Epithelial cell of proximal tubule (primary cell): ENCODE measurements around the gene SDCCAG8. TPM values are rescaled to one million over a fixed set of nuclear protein-coding genes. Genes with fewer than 3 reads are reported as not detected.

ENCODE experiments used
- DNase-seq: peaks from one replicate; pipeline ENCODE4 v3.0.0-alpha.2; 2011; ENCODE audit warnings: low read depth
- H3K4me3 ChIP-seq: 2 replicates; pipeline ENCODE4 v1.5.1; 2011; ENCODE audit warnings: low read depth, mild to moderate bottlenecking, low read length
- total RNA-seq: library from RNA; depleted of rRNA; stranded (reverse); fragments of >200 nt; gene quantifications from 2 replicates; pipeline ENCODE4 v1.2.3, GENCODE V29; 2015
- TF ChIP-seq, protein P1 (sequence below): conservative IDR thresholded peaks from 2 replicates; pipeline ENCODE4 v1.5.1; 2012; ENCODE audit warnings: low read depth, mild to moderate bottlenecking, low read length

Gene SDCCAG8
- total RNA-seq, 1 donor from 2014 or later, result 86.9 TPM

GRCh38 chr1:243474136-243474881 is 218.5 kb downstream of the SDCCAG8 start:
- no peak overlapping the region for H3K4me3 ChIP-seq

GRCh38 chr1:243474906-243475305 is 219.1 kb downstream of the SDCCAG8 start:
- TF ChIP-seq, protein P1, sequence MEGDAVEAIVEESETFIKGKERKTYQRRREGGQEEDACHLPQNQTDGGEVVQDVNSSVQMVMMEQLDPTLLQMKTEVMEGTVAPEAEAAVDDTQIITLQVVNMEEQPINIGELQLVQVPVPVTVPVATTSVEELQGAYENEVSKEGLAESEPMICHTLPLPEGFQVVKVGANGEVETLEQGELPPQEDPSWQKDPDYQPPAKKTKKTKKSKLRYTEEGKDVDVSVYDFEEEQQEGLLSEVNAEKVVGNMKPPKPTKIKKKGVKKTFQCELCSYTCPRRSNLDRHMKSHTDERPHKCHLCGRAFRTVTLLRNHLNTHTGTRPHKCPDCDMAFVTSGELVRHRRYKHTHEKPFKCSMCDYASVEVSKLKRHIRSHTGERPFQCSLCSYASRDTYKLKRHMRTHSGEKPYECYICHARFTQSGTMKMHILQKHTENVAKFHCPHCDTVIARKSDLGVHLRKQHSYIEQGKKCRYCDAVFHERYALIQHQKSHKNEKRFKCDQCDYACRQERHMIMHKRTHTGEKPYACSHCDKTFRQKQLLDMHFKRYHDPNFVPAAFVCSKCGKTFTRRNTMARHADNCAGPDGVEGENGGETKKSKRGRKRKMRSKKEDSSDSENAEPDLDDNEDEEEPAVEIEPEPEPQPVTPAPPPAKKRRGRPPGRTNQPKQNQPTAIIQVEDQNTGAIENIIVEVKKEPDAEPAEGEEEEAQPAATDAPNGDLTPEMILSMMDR, result no peak
- no peak overlapping the region for H3K4me3 ChIP-seq
- DNase-seq, result no peak

More at GRCh38 chr1:243474136-243474881, 218.5 kb downstream of the SDCCAG8 start:
- no peak for DNase-seq
- TF ChIP-seq, protein P1, result no peak

- no peak for DNase-seq
- TF ChIP-seq, protein P1, result peak; percentile 23
- H3K4me3 ChIP-seq, result no peak overlapping the region
Measured at GRCh38 chr1:243475966-243476365, 220.1 kb downstream of the SDCCAG8 start.

- no peak for DNase-seq
- no peak overlapping the region for H3K4me3 ChIP-seq
- TF ChIP-seq, protein P1, result no peak
Measured at GRCh38 chr1:243477731-243478290, 222.0 kb downstream of the SDCCAG8 start.

DNA sequence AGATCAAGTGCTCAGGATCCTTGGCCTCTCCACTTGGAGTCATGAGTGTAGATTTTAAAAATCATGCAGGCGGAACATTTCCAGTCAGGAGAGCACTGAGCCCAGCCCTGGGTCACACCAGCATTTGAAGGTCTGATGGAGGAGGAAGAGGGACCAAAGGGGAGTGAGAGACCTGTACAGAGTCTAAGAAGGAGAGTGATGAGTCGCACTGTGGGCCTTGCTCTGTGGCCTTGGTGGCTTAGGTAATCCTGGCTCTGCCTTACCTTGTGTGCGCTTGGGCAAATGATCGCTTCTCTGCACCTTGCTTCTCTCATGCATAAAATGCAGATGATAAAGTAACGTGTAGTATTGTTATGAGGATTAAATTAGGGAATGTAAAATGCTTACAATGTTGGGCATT is 225.3 kb downstream of the SDCCAG8 start:
- no peak for DNase-seq
- TF ChIP-seq, protein P1, result no peak
- no peak overlapping the region for H3K4me3 ChIP-seq

DNA sequence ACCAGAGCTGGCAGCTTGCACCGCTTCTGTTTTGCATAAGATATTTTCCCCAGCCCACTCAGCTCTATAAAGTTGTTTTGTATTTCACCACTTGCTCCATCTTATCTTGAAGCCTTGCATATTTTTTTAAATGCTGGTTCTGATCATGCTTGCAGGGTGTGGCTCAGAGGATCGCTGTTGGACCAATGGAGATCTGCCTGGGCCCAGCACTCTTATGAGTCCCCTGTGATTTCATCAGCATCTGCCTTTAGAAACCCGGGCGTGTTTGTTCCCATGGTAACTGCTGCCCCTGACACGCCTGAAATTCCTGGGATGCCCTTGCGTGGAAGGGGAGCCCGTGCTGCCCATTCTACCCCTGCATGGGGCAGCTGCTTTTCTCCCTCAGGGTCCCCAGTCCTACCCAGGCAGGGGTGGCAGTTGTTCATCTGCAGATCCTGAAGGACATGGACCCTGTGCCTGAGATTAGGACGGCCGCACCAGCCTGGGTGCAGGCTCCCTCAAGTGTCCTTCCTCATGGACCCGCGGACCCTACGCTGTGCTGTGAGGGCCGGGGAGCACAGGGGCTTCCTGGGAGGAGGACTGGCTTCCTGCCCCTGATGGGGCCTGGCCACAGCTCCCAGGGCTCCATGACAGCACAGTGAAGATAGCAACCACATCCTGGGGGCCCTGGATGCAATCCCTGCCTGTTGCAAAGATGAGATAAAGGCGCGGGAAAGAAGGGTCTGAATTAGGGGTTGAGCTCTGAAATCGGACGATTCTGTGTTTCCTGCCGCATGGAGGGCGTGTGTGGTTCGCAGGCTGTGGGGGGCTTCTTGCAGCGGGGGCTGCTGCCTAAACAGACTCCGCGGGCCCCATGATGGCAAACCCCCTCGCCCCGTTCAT is 226.5 kb downstream of the SDCCAG8 start:
- DNase-seq, result no peak
- no peak overlapping the region for H3K4me3 ChIP-seq
- TF ChIP-seq, protein P1, result no peak
